ENCODE results near the gene RLN3. TPM values are rescaled to one million over a fixed set of nuclear protein-coding genes. Genes with fewer than 3 reads are reported as not detected.

RLN3 gene
- total and polyA plus RNA-seq, 9 donors, result not detected

- no peak for DNase-seq
- TF ChIP-seq POLR2A (IDR thresholded peaks at IDR 0.05) (no peak), EP300 (IDR thresholded peaks at IDR 0.05) (no peak)
- TF ChIP-seq, protein P1, sequence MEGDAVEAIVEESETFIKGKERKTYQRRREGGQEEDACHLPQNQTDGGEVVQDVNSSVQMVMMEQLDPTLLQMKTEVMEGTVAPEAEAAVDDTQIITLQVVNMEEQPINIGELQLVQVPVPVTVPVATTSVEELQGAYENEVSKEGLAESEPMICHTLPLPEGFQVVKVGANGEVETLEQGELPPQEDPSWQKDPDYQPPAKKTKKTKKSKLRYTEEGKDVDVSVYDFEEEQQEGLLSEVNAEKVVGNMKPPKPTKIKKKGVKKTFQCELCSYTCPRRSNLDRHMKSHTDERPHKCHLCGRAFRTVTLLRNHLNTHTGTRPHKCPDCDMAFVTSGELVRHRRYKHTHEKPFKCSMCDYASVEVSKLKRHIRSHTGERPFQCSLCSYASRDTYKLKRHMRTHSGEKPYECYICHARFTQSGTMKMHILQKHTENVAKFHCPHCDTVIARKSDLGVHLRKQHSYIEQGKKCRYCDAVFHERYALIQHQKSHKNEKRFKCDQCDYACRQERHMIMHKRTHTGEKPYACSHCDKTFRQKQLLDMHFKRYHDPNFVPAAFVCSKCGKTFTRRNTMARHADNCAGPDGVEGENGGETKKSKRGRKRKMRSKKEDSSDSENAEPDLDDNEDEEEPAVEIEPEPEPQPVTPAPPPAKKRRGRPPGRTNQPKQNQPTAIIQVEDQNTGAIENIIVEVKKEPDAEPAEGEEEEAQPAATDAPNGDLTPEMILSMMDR (IDR thresholded peaks at IDR 0.05), result no peak
- Histone ChIP-seq H3K27ac (no peak overlapping the region), H3K36me3 (no peaks in the 10 kb centered on the region), H3K9me3 (no peaks in the 10 kb centered on the region), H3K4me1 (ENCODE audit: insufficient read depth) (no peaks in the 10 kb centered on the region), H3K27me3 (no peaks in the 10 kb centered on the region), H3K4me3 (no peak overlapping the region)
- intact Hi-C loops (cut with DNase I), result no loop called here
- 96 to 98% (median 98%) methylated on average over 3 of the region's 3 CpGs for WGBS, 3 donors
These were observed 28.9 kb upstream of the RLN3 start for GRCh38 chr19:13999085-13999484.

DNA sequence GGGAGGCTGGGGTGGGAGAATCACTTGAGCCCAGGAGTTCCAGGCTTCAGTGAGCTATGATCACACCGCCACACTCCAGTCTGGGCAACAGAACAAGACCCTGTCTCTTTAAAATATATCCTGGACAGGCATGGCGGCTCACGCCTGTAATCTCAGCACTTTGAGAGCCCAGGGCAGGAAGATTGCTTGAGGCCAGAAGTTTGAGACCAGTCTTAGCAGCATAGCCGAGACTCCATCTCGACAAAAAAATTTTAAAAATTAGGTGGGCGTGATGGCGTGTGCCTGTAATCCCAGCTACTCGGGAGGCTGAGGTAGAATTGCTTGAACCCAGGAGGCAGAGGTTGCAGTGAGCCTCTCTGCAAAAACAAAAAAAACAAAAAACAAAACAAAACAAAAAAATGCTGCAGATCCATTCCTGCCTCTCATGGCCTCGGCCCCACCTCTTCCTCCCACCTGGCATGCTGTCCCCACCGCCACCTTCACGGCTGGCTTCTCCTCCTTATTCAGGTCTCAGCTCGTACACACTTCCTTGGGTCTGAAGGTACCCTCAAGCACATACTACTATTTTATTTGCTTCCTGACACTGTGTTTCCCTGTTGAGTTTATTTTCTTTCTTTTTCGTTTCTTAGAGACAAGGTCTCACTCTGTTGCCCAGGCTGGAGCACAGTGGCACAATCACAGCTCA is 27.1 kb upstream of the RLN3 start:
- WGBS, 3 donors, result 68 to 72% (median 68%) methylated on average over 13 of the region's 13 CpGs
- intact Hi-C loops (cut with DNase I), result no loop called here

GRCh38 chr19:14002571-14003250 is 25.2 kb upstream of the RLN3 start:
- no peak for DNase-seq
- TF ChIP-seq EP300 (IDR thresholded peaks at IDR 0.05), result no peak
- no peak for TF ChIP-seq POLR2A (IDR thresholded peaks at IDR 0.05)
- TF ChIP-seq, protein P1 (IDR thresholded peaks at IDR 0.05), result no peak
- Histone ChIP-seq H3K27me3 (no peaks in the 10 kb centered on the region), H3K27ac (no peak overlapping the region), H3K4me1 (ENCODE audit: insufficient read depth) (no peaks in the 10 kb centered on the region), H3K9me3 (no peaks in the 10 kb centered on the region), H3K4me3 (no peak overlapping the region), H3K36me3 (no peaks in the 10 kb centered on the region)
- intact Hi-C loops (cut with DNase I), result no loop called here
- WGBS, 3 donors, result 66 to 72% (median 67%) methylated on average over 13 of the region's 13 CpGs

More for the DNA sequence above, 27.1 kb upstream of the RLN3 start:
- no peak for TF ChIP-seq POLR2A (IDR thresholded peaks at IDR 0.05)
- TF ChIP-seq, protein P1 (IDR thresholded peaks at IDR 0.05), result no peak
- no peak for TF ChIP-seq EP300 (IDR thresholded peaks at IDR 0.05)
- Histone ChIP-seq H3K4me3 (no peak overlapping the region), H3K9me3 (no peaks in the 10 kb centered on the region), H3K27me3 (no peaks in the 10 kb centered on the region), H3K27ac (no peak overlapping the region), H3K36me3 (no peaks in the 10 kb centered on the region), H3K4me1 (ENCODE audit: insufficient read depth) (no peaks in the 10 kb centered on the region)
- no peak for DNase-seq

DNA sequence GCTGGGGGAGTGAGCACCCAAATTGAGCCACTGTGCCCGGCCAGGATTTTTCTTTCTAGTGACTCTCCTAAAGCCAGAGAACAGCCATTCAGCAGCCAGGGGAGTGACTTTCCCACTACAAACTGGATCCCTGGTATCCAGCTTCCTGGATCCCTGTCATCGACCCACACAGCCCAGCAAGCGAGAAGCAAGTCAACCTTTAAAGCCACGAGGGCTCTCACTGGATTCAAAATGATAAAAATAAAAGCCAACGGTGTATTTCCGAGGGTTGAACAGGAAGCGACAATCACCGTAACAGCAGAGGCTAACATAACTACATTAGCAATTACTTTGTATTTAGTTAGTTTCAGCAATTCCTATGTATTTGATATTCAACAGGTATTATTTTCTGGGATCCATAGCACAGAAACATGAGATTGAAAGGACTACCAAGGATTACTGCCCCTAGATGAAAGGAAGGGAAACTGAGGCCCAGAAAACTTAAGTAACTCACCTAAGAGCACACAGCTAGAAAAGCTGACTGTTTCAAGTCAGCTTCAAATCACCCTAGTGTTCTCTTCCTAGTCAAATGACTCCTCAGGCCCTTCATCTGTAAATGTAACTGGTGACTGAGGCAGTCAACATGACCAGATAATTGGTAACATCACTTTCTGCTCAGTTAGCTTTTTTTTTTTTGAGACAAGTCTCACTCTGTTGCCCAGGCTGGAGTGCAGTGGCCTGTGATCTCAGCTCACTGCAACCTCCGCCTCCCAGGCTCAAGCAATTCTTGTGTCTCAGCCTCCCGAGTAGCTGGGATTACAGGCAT is 24.5 kb upstream of the RLN3 start:
- WGBS, 3 donors, result 46 to 58% (median 52%) methylated on average over 10 of the region's 10 CpGs
- Histone ChIP-seq H3K4me1 (ENCODE audit: insufficient read depth) (no peaks in the 10 kb centered on the region), H3K27ac (no peak overlapping the region), H3K27me3 (no peaks in the 10 kb centered on the region), H3K9me3 (no peaks in the 10 kb centered on the region), H3K36me3 (no peaks in the 10 kb centered on the region), H3K4me3 (no peak overlapping the region)
- intact Hi-C loops (cut with DNase I), result no loop called here
- no peak for DNase-seq
- TF ChIP-seq POLR2A (IDR thresholded peaks at IDR 0.05), result no peak
